SU-DHL-6 (cell line): Measurements from ENCODE around the gene ATXN2.

Experiments
- H2AFZ ChIP-seq: fragments of 200-600 bp; sonication (generic); 2 replicates; pipeline ENCODE4 v1.6.1; 2014; ENCODE audit warnings: low read depth, mild to moderate bottlenecking, moderate library complexity, mixed read lengths, antibody characterized with exemption, low read length; ENCODE audit not compliant: severe bottlenecking
- H3F3A ChIP-seq: fragments of 200-600 bp; shearing (Covaris generic); 2 replicates; pipeline ENCODE4 v1.6.0; 2016; ENCODE audit warnings: antibody characterized with exemption, mild to moderate bottlenecking; ENCODE audit not compliant: insufficient read depth
- H3K27ac ChIP-seq: fragments of 200-600 bp; sonication (generic); 2 replicates; pipeline ENCODE4 v1.5.1; 2016; ENCODE audit warnings: low read depth, mild to moderate bottlenecking, low read length, moderate library complexity, mixed read lengths
- H3K27me3 ChIP-seq: fragments of 200-600 bp; sonication (generic), shearing (Covaris generic); 2 replicates; pipeline ENCODE4 v1.6.0; 2014; ENCODE audit warnings: mild to moderate bottlenecking, low read length
- H3K36me3 ChIP-seq: fragments of 200-600 bp; sonication (generic); 2 replicates; pipeline ENCODE4 v1.6.1; 2014; ENCODE audit warnings: mild to moderate bottlenecking, low read length, mixed read lengths
- H3K4me2 ChIP-seq: fragments of 300-600, 200-600 bp; shearing (Covaris generic), sonication (generic); 2 replicates; pipeline ENCODE4 v1.6.0; 2014; ENCODE audit warnings: low read length, low read depth, mild to moderate bottlenecking; ENCODE audit not compliant: poor library complexity, severe bottlenecking
- H3K4me3 ChIP-seq: fragments of 200-600 bp; sonication (generic); 2 replicates; pipeline ENCODE4 v1.5.1; 2014; ENCODE audit warnings: antibody characterized with exemption, low read length, mild to moderate bottlenecking, mixed read lengths; ENCODE audit not compliant: insufficient read depth, poor library complexity, severe bottlenecking
- H3K79me2 ChIP-seq: fragments of 200-600 bp; sonication (generic); 2 replicates; pipeline ENCODE4 v1.6.1; 2014; ENCODE audit warnings: mild to moderate bottlenecking, low read length, moderate library complexity; ENCODE audit not compliant: insufficient read depth
- H3K9ac ChIP-seq: fragments of 200-600 bp; sonication (generic); 2 replicates; pipeline ENCODE4 v1.7.0; 2014; ENCODE audit warnings: mild to moderate bottlenecking, low read length
- H3K9me2 ChIP-seq: fragments of 200-600 bp; sonication (generic); replicated peaks from 2 replicates; pipeline ENCODE4 v1.6.1; 2014; ENCODE audit warnings: low read length; ENCODE audit not compliant: insufficient read depth
- H3K9me3 ChIP-seq: fragments of 200-600 bp; sonication (generic); 2 replicates; pipeline ENCODE4 v1.6.1; 2014; ENCODE audit warnings: low read length, mixed read lengths; ENCODE audit not compliant: insufficient read depth
- H4K20me1 ChIP-seq: fragments of 200-600 bp; sonication (generic); 2 replicates; pipeline ENCODE4 v1.6.1; 2014; ENCODE audit warnings: low read depth, mild to moderate bottlenecking, antibody characterized with exemption, low read length, moderate library complexity, mixed read lengths
- EZH2phosphoT487 ChIP-seq: fragments of 200-600 bp; sonication (generic), shearing (Covaris generic); conservative IDR thresholded peaks from 2 replicates; pipeline ENCODE4 v1.6.1; 2018; ENCODE audit warnings: mild to moderate bottlenecking, antibody characterized with exemption, low read length, moderate library complexity, mixed read lengths
- TF ChIP-seq, protein P1 (sequence below): fragments of 200-600 bp; sonication (generic); IDR thresholded peaks from one replicate; pipeline ENCODE4 v1.5.1; 2017; ENCODE audit warnings: antibody characterized with exemption, mild to moderate bottlenecking, low read length, moderate library complexity; ENCODE audit not compliant: insufficient read depth, poor library complexity, severe bottlenecking

ATXN2 gene

DNA sequence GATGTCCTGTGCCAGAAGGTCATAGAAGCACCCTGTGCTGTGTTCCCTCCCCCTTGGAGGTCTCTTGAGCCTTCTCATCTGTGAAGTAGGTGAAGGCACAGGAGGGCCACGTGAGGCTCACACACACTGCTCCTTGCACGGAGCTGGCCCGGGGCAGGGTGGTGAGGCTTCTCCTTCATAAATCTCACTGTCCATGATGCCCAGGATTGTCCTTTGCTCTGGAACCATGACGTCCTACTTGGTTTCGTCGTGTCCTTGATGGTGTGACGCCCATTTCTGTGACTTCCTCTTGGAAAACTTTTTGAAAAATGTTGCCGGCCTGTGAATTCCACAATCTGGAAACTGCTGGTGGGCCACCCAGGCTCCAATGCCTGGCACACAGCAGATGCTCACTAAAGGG is 159.0 kb downstream of the ATXN2 start:
- no peak overlapping the region for H3K4me3 ChIP-seq
- H3F3A ChIP-seq = peaks cover 14% of the 10 kb centered on the region
- TF ChIP-seq EZH2phosphoT487 = no peak
- TF ChIP-seq, protein P1, sequence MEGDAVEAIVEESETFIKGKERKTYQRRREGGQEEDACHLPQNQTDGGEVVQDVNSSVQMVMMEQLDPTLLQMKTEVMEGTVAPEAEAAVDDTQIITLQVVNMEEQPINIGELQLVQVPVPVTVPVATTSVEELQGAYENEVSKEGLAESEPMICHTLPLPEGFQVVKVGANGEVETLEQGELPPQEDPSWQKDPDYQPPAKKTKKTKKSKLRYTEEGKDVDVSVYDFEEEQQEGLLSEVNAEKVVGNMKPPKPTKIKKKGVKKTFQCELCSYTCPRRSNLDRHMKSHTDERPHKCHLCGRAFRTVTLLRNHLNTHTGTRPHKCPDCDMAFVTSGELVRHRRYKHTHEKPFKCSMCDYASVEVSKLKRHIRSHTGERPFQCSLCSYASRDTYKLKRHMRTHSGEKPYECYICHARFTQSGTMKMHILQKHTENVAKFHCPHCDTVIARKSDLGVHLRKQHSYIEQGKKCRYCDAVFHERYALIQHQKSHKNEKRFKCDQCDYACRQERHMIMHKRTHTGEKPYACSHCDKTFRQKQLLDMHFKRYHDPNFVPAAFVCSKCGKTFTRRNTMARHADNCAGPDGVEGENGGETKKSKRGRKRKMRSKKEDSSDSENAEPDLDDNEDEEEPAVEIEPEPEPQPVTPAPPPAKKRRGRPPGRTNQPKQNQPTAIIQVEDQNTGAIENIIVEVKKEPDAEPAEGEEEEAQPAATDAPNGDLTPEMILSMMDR = no peak
- peaks cover 51% of the 10 kb centered on the region for H3K79me2 ChIP-seq
- no peaks in the 10 kb centered on the region; the same call in 1 of the 2 replicates for H4K20me1 ChIP-seq
- H3K9ac ChIP-seq = no peak overlapping the region
- no peak overlapping the region for H2AFZ ChIP-seq
- no peaks in the 10 kb centered on the region for H3K9me3 ChIP-seq
- H3K4me2 ChIP-seq = no peak overlapping the region
- no peaks in the 10 kb centered on the region for H3K27me3 ChIP-seq
- H3K9me2 ChIP-seq = no peaks in the 10 kb centered on the region
- no peaks in the 10 kb centered on the region for H3K36me3 ChIP-seq
- H3K27ac ChIP-seq = 0 out of 2 replicates have a peak overlapping the region, but pooled peaks have one; percentile 16

DNA sequence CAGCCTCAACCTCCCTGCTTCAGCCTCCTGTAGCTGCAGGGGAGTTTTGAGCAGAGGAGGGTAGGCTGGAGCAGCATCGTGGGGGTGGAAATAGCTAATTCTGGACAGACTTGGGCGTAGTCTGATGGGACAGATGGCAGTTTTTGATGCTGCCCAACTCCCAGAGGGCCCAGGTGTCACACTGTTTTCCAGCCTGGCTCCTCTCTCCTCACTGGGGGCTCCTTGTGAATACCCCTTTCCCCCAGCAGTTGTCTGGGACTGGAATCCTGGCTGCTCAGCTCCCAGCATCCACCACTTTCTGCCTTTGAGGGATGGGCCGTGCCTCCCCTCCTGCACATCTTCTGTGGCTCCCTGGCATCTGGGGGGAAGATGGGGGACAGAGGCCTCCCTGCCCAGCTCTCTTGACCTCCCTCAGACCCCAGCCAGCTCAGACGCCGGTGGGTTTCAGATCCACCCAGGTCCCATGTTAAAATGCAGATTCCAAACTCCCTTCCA is 159.4 kb downstream of the ATXN2 start:
- H4K20me1 ChIP-seq = no peaks in the 10 kb centered on the region; the same call in 1 of the 2 replicates

DNA sequence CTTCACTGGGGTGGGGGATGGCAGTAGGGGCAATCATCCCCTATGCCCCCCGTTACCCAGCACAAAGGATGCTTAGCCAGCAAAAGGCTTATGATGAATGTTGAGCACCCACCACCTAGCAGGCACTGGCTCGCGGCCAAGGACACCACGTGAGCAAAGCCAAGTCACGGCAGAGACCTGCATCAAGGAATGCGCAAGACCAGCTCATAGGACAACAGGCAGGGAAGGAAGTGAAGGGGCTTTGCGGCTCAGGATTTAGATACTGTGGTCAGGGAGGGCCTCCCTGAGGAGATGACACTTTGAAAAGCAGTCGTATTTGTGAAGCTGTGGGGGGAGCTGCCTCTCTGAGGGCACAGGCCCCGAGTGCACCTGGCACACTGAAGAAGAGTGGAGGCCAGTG is 160.6 kb downstream of the ATXN2 start:
- TF ChIP-seq, protein P1 = no peak
- no peak for TF ChIP-seq EZH2phosphoT487
- peak overlapping the region; percentile 14 for H3K4me2 ChIP-seq
- H3K9ac ChIP-seq = peak overlapping the region; percentile 4; the same call in 1 of the 2 replicates
- H3K79me2 ChIP-seq = peaks cover 61% of the 10 kb centered on the region
- H3K9me2 ChIP-seq = no peaks in the 10 kb centered on the region
- H4K20me1 ChIP-seq = peaks cover 4% of the 10 kb centered on the region; the same call in 1 of the 2 replicates
- no peaks in the 10 kb centered on the region for H3K27me3 ChIP-seq
- H3K36me3 ChIP-seq = no peaks in the 10 kb centered on the region
- peaks cover 21% of the 10 kb centered on the region for H3F3A ChIP-seq
- H3K4me3 ChIP-seq = no peak overlapping the region
- H2AFZ ChIP-seq = no peak overlapping the region
- H3K27ac ChIP-seq = peak overlapping the region; percentile 56
- H3K9me3 ChIP-seq = no peaks in the 10 kb centered on the region

More for the DNA sequence above, 159.4 kb downstream of the ATXN2 start:
- Histone ChIP-seq H3K36me3 (no peaks in the 10 kb centered on the region), H3K9me3 (no peaks in the 10 kb centered on the region), H2AFZ (no peak overlapping the region), H3K27ac (0 out of 2 replicates have a peak overlapping the region, but pooled peaks have one; percentile 16), H3K9ac (no peak overlapping the region), H3F3A (peaks cover 18% of the 10 kb centered on the region), H3K4me3 (no peak overlapping the region), H3K27me3 (no peaks in the 10 kb centered on the region), H3K79me2 (peaks cover 53% of the 10 kb centered on the region), H3K9me2 (no peaks in the 10 kb centered on the region), H3K4me2 (no peak overlapping the region)
- TF ChIP-seq EZH2phosphoT487 = no peak
- TF ChIP-seq, protein P1 = no peak
